CD4-positive, alpha-beta T cell treated with Interleukin-17A for 4 hours (primary cell): Measurements from ENCODE around the gene SETD7.
"Not testable (repeated sequence)": the region's sequence is repeated elsewhere in the genome, so short reads cannot be mapped to it uniquely, and the experiment has no call there.

ENCODE experiments used
- DNase-seq: peaks from one replicate; pipeline ENCODE4 v3.0.0-alpha.2; 2020; ENCODE audit warnings: mixed read lengths

SETD7 gene

DNA sequence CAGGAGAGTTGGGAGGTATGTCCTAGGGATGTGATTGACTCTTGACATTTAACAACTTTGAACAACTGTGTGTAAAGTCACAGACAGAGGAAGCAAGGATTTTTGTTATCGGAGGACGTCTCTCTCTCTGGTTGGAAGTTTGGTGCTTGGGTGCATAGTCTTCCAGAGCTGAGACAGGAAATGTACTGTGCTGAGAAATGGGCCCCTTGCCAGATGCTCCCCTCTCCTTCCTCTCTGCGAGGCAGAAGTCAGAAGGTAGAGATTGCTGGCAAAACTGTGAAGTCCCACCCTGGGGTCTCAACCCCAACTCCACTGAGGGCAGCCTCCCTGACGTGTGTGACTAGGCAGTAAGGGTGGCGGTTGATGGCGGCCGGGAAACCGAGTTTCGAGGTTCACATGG, 49.2 kb downstream of the SETD7 start:
- DNase-seq: no peak

DNA sequence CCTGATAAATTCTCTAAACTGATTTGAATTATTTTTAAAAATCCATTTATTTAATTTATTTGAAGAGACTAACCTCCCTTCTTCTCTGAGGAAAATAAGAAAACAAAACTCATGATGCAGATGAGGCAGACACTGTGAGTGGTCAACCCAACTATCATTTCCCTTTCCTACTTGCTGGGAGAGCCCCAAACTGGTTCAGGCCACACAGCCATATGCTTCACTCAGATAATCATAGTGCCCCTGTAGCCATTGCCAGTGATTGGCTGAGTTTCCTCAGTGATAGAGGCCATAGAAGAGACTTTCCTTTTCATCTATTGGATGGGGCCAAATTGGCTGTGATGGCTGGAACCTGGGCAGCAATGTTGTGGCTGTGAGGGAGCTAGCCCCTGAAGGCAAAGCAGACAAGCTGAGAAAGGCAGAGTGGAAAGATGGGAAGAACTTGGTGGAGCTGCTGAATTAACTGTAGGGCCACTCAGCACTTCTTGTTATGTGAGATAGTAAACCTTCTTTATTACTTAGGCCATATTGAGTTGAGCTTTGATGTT, 52.3 kb downstream of the SETD7 start:
- no peak for DNase-seq

DNA sequence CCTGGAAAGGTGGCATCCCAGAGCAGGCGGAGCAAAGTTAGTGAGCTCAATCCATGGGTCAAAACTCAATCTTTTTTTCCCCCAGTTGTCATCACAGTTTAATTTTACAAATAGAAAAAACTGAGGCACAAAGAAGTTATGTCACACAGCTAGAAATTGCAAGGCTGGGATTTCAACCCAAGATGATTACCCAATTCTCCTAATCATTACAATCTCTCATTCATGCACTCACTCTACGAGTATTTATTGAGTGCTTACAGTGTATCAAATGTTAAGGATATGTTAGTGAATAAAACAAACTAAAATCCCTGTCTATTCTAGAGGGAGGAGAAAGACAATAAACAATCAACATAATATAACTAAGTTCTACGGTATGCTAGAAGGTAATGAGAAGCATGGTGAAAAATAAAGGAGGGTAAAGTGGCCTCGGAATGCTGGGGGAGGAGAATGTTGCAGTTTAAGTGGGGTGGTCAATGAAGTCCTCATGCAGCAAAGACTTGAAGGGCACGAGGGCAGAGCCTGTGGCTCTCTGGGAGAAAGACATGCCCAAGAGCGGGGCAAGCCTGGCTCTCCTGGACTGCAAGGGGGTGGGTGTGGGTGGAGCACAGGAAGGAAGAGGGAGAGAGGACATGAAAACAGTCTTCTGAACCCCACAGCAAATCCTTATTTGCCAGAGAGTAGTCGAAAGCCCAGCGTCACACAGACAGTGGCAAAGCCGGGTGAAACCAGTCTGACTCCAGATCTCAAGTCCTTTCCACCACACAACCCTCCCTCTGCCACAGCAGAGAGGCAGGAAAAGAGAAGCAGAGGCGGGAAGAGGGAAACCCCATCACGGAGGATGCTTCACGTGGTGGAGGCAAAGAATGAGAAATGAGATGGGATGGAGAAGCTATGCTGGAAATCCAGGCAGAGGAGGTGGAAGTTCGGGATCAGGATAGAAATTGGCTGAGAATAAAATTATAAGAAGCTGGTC, 53.8 kb downstream of the SETD7 start:
- no peak for DNase-seq

DNA sequence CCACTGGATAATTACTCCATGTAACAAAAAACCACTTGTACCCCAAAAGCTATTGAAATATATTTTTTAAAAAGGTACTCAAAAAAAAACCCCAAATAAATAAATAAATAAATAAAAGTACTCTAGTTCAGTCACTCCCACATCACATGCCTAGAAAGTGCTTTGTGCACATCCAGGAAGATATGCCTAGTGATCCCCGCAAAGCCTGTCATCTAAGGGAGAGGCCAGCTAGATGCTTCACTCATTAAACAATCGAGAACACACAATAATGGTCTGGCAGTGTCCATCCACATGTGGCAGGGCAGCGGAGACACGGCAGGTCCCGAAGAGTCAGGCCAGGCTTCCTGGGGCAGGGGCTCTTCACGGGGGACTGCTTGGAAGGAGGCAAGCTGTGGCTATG, 54.5 kb downstream of the SETD7 start:
- no peak for DNase-seq

DNA sequence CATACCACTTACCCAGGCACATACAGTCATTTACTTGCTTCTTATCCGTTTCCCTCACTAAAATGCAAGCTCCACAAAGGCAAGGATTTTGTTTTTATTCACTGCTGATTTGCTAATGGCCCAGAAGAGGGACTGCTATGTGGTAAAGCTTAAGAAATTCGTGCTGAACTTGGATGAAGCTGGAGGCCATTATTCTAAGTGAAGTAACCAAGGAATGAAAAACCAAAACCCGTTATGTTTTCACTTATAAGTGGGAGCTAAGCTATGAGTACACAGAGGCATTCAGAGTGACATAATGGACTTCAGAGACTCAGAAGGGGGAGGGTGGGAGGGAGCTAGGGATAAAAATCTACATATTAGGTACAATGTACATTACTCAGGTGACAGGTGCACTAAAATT, 54.9 kb downstream of the SETD7 start:
- DNase-seq: no peak

DNA sequence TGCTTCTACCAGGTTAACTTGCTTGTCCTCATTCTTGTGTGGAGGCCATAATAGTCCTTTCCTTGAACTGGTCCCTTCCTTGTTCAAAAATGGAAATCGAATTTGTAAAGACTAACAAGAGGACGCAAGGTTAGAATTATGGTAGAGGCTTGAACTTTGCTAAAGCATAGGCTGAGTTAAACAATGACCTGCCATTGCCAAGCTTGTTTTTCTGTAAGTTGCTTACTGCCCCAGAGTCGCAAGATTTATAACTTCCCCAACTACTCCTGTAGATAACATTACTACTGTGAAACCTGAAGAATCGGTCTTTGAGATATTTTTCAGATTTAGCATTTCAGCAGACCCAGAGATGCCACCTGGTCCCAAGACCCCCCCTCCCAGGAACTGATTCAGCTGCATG, 56.8 kb downstream of the SETD7 start:
- no peak for DNase-seq

DNA sequence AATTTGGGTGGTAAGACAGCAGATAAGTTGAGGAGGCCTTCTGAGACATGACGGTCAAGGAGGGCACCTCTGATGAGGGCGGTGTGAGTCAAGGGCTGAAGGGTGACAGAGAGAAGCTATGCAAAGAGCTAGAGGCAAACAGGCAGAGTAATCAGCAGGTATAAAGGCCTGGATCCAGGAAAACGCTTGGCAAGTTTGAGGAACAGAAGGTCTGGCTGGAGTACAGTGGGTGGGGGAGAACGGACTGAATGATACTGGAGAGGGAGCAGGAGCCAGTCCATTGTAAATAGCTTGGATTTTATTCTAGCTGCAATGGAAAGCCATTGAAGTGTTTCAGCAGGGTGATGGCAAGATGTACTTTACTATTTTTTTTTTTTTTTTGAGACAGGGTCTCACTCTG, 62.8 kb downstream of the SETD7 start:
- no peak for DNase-seq

DNA sequence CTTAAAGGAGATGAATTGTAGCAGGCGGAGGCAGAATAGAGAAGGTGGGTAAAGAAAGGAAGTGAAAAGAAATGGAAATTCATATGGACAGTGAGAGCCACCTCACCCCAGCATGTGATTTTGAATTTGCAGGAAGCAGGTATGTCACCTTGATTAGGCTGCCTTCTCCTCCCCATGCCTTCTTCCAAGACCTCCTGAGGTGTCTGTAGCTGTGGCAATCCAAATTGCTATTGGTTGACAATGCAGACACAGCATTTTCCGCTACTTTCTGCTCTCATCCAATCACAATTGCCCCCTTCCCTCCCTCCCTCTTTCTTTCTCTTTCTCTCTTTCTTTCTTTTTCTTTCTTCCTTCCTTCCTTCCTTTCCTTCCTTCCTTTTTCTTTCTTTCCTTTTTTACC, 63.6 kb downstream of the SETD7 start:
- DNase-seq: no peak

DNA sequence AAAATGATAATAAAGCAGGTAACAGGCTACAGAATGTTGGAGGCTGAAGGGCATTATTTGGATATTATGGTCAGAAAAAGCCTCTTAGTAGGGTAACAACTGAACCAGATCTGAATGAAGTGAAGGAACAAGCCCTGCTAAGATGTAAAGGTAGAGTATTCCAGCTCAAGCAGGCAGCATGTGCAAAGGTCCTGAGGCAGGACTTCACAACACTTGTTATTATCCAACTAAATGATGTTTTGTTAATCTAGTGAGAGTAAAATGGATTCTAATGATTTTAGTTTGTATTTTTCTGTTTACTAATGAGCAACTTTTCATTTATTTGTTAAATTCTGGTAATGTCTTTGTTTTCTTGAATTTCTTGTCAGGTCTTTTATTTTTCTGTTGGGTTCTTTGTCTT, 66.4 kb downstream of the SETD7 start:
- DNase-seq: no peak

DNA sequence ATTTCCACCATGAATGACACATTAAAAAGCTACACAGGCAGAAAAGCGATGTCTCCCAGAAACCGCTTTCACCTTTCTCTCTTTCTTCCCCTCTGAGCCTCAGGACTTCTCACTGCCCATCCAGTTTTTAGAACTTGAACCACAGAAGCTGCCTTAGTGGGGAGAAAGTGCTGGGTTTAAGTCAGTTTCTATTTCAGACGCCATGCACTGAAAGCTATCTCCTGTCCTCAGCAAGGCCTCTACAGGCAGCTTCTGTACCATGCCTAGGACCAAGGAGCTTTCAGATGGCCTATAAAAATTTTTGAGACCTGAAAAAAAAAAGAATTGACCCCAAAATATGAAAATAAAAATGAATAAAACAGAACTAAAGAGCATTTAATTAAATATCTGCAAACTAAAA, 67.6 kb downstream of the SETD7 start:
- no peak for DNase-seq

DNA sequence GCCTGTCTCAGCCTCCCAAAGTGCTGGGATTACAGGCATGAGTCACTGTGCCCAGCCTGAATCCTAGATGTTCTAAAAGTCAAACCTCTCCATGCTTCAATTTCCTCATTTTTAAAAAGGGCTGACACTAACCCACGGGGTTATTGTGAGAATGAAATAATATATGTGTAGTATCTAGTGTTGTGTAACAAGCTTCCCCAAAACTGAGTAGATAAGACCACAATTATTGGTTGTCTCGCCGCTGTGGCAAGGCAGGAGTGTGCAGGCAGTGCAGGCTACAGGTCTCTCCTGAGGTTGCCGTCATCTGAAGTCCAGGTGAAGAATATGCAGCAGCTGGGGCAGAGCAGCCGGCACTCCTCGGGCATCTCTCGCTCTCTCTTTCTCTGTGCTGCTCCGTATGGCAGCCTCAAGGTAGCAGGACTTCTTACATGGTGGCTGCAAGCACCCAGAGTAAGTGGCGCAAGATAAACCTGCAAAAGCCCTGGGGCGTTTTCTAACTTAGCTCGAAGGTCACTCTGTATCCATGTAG, 71.2 kb downstream of the SETD7 start:
- no peak for DNase-seq

DNA sequence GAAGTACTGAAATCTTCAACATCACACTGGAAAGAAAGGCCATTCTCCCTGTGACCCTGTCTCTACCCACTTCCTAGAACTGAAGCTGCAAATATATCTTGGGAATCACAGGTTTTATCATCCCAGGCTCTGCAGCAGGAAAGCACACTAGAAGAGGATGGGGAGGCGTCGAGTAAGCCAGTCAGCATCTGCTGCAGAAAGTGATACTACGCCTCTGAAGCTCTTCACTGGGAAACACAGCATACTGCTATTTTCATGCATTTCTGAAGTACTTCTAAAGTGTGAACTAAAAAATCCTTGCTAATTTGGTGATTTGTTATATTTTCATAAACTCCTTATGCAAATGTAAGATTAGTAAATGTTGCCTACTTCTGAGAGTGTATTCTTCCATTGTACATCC, 73.0 kb downstream of the SETD7 start:
- DNase-seq: no peak

DNA sequence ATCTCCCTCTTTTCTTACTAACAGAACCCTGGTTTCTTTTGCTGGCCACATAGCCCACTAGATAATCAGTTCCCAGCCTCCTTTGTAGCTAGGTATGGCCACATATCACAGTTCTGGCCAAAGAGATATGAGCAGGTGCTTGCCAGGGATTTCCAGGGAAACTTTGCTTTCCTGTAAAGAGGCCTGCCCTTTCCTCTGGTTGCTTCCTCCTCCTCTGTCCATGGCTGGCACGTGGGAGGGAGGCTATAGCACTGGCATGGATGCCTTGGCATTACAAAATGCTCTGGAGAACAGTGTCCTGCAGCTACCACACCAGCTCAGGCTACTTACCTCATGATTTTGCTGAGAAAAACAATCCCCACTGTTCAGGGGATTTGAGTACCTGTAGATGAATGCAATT, 74.6 kb downstream of the SETD7 start:
- DNase-seq: no peak

DNA sequence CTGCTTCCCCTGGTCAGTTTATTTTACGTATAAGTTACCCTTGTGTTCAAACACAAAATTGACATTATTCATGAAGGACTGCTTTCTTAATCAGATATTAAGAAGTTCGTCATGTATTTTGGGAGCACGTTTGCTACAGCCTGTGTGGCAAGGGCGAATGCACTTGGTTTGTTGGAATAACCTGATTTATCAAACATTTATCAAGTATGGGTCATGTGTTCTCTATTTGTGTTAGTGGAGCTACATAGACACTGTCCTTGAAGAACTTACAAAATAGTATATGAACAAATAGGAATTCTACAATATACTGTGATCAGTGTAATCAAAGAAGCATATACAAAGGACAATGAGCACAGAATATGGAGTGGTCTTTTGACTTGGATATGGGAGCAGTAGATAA, 79.7 kb downstream of the SETD7 start:
- no peak for DNase-seq

DNA sequence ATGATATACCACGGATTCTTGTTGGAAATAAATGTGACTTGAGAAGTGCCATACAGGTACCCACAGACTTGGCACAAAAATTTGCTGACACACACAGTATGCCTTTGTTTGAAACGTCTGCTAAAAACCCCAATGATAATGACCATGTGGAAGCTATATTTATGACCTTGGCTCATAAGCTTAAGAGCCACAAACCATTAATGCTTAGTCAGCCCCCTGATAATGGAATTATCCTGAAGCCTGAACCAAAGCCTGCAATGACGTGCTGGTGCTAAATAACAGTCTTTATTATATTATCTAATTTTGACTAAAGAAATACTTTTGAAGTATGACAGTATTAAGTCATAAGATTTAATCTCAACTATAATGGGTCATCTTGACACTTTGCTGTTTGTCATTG, 83.2 kb downstream of the SETD7 start:
- DNase-seq: no peak

DNA sequence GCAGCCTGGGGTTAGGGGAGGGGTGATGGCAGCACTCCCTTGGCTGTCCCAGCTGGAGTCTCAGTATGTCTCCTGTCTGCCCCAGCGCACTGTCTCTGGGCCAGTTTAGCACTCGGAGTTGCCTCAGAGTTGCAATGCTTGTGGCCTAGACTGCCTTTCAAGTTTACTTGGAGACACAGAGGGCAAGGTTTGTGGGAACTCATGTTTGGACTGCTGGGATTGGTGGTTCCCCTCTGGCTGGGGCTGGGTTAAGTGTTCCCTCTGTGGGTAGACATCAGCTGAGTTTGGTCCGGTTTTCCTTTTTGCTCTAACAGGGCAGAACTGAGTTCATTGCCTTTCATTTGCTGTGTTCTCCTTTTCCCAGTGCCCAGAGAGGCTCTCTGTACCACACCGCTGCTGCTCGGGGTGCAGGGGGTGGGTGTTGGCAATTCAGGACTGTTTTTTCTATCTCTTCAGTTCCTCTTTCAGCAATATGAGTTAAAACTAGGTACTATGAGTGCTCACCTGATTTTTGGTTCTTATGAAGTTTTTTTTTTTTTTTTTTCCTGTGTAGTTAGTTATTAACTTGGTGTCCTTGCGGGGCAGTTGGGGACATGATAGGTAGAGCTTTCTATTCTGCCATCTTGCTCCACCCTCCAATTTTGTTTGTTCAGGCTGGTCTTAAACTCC, 84.9 kb downstream of the SETD7 start:
- no peak for DNase-seq

DNA sequence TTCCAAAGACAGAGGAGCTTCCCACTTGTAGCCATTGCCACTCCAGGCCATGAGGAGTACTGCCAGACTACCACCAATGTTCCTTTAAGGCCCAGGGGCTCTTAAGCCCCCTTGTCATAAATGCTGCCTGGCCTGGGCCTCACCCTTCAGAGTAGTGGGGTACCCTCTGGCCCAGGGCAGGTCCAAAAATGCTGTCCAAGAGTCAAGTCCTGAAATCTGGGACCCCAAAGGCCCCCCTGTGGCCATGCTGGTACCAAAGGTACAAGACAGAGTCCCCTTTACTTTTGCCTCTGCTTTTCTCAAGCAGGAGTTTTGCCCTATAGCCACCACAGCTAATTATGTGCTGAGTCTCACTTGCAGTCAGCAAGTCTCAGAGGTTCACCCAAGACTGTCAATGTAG, 85.7 kb downstream of the SETD7 start:
- DNase-seq: no peak

DNA sequence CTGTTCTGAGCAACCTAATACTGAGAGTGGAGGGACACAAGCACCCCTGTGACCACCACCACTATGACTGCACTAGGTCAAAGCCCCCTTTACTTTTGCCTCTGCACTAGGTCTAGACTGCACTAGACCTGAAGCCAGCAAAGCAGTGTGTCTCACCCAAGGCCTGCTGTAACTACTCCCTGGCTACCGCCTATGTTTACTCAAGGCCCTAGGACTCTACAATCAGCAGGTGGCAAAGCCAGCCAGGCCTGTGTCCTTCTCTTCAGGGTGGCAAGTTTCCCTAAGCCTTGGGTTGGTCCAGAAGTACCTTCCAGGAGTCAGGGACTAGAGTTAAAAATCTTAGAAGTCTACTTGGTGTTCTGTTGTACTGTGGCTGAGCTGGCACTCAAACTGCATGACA, 86.2 kb downstream of the SETD7 start:
- DNase-seq: no peak

DNA sequence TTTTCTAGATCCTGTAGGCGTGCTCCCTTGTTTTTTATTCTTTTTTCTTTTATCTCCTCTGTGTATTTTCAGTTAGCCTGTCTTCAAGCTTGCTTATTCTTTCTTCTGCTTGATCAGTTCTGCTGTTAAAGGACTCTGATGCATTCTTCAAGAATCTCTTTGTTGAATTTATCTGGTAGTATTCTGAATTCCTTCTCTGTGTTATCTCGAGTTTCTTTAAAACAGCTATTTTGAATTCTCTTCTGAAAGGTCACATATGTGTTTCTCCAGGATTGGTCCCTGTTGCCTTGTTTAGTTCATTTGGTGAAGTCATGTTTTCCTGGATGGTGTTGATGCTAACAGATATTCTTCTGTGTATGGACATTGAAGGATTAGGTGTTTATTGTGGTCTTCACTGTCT, 86.8 kb downstream of the SETD7 start:
- DNase-seq: no peak

DNA sequence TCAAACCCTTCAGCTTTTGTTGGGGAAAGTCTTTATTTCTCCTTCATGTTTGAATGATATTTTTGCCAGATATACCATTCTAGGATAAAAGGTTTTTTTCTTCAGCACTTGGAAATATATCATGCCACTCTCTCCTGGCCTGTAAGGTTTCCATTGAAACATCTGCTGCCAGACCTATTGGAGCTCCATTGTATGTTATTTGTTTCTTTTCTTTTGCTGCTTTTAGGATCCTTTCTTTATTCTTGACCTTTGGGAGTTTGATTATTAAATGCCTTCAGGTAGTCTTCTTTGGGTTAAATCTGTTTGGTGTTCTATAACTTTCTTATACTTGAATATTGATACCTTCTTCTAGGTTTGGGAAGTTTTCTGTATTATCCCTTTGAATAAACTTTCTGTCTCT, 87.3 kb downstream of the SETD7 start:
- DNase-seq: not testable (repeated sequence)

DNA sequence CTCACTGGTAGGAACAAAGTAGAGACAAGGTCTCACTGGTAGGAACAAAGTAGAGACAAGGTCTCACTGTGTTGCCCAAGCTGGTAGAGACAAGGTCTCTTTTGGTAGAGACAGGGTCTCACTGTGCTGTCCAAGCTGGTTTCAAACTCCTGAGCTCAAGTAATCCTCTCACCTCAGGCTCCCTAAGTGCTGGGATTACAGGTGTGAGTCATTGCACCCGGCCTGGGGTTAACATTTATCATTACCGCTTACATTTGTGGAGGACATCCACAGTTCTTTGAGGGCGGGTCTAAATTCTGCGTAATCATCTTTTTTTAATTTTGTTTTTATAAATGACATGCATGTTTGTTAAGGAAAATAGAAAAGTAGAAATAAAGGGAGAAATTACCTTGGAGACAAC, 90.1 kb downstream of the SETD7 start:
- no peak for DNase-seq

DNA sequence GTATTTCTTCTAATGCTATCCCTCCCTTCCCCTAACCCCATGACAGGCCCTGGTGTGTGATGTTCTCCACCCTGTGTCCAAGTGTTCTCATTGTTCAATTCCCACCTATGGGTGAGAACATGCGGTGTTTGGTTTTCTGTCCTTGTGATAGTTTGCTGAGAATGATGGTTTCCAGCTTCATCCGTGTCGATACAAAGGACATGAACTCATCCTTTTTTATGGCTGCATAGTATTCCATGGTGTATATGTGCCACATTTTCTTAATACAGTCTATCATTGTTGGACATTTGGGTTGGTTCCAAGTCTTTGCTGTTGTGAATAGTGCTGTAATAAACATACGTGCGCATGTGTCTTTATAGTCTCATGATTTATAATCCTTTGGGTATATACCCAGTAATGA, 91.5 kb downstream of the SETD7 start:
- DNase-seq: not testable (repeated sequence)

DNA sequence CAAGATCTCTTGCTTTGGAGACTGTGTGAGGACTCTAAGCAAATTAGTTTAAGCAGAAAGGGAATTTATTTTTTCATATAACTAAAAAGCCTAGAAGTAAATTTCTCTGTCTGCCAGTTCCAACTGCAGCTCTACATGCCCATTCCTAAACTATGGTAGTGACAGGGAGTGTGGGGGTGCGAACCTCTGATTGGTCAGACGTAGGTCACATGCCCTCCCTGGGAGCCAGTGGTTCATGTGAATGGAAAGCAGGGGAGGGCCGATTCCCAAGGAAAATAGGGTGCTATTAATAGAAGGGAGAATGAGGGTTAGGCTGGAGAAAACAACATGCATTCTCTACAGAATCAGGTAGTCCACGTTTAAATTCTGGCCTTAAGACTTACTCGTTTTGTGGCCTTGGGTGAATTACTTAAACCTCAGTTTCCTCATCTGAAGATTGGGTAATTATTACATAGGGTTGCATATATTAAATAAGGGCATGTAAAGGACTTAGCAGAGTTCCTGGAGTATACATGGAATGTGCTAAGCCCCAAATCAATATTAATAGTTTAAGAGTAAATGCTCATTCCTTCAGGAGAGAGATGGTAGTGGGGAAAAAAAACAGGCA, 94.9 kb downstream of the SETD7 start:
- no peak for DNase-seq
